Fibroblast of the aortic adventitia (primary cell): ENCODE measurements around the gene MXD3. TPM values are rescaled to one million over a fixed set of nuclear protein-coding genes. Genes with fewer than 3 reads are reported as not detected.
"Not testable (repeated sequence)": the region's sequence is repeated elsewhere in the genome, so short reads cannot be mapped to it uniquely, and the experiment has no call there.

Source experiments
- DNase-seq: peaks from one replicate; pipeline ENCODE4 v3.0.0-alpha.2; 2010; ENCODE audit warnings: low read depth
- H3K4me3 ChIP-seq: 2 replicates; pipeline ENCODE4 v1.5.1; 2011; ENCODE audit warnings: low read depth, mild to moderate bottlenecking, control low read depth, low read length, moderate library complexity
- total RNA-seq: library from RNA; depleted of rRNA; stranded (reverse); fragments of >200 nt; gene quantifications from 2 replicates; pipeline ENCODE4 v1.2.3, GENCODE V29; 2012; ENCODE audit warnings: low replicate concordance
- TF ChIP-seq, protein P1 (sequence below): IDR thresholded peaks from 2 replicates; pipeline ENCODE4 v1.5.1; 2011; ENCODE audit warnings: mild to moderate bottlenecking, low read length, control low read depth, inconsistent platforms; ENCODE audit not compliant: insufficient read depth

MXD3 gene
- total RNA-seq, 1 donor: 17.5 TPM

DNA sequence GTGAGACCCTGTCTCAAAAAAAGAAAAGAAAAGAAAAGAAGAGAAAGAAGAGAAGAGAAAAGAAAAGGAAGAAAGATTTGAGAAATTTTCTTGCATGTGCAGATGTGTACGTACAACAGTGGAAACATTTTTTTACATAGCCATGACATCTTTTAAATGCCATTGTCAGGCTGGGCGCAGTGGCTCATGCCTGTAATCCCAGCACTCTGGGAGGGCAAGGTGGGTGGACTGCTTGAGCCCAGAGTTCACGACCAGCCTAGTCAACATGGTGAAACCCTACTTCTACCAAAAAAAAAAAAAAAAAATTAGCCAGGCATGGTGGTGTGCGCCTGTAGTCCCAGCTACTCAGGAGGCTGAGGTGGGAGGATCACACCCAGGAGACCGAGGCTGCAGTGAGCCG lies 33.2 kb upstream of the MXD3 start:
- no peak overlapping the region for H3K4me3 ChIP-seq
- TF ChIP-seq, protein P1, sequence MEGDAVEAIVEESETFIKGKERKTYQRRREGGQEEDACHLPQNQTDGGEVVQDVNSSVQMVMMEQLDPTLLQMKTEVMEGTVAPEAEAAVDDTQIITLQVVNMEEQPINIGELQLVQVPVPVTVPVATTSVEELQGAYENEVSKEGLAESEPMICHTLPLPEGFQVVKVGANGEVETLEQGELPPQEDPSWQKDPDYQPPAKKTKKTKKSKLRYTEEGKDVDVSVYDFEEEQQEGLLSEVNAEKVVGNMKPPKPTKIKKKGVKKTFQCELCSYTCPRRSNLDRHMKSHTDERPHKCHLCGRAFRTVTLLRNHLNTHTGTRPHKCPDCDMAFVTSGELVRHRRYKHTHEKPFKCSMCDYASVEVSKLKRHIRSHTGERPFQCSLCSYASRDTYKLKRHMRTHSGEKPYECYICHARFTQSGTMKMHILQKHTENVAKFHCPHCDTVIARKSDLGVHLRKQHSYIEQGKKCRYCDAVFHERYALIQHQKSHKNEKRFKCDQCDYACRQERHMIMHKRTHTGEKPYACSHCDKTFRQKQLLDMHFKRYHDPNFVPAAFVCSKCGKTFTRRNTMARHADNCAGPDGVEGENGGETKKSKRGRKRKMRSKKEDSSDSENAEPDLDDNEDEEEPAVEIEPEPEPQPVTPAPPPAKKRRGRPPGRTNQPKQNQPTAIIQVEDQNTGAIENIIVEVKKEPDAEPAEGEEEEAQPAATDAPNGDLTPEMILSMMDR: no peak
- no peak for DNase-seq

DNA sequence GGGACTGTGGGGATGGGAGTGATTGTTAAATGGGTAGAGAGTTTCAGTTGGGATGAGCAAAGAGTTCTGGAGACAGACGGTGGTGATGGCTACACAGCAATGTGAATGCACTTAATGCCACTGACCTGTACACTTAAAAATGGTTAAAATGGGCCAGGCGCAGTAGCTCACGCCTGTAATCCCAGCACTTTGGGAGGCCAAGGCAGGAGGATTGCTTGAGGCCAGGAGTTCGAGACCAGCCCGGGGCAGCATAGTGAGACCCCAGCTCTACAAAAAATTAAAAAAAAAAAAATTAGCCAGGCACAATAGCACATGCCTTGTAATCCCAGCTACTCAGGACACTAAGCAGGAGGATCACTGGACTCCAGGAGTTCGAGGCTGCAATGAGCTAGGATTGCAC lies 32.1 kb upstream of the MXD3 start:
- TF ChIP-seq, protein P1: no peak
- no peak for DNase-seq
- H3K4me3 ChIP-seq: no peak overlapping the region

DNA sequence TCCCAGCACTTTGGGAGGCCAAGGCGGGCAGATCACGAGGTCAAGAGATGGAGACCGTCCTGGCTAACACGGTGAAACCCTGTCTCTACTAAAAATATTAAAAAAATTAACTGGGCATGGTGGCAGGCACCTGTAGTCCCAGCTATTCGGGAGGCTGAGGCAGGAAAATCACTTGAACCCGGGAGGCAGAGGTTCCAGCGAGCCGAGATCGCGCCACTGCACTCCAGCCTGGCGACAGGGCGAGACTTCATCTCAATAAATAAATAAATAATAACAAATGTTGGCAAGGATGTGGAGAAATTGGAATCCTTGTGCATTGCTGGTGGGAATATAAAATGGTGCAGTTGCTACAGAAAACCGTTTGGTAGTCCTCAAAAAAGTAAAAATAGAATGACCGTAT lies 31.3 kb upstream of the MXD3 start:
- DNase-seq, H3K4me3 ChIP-seq: not testable (repeated sequence)

DNA sequence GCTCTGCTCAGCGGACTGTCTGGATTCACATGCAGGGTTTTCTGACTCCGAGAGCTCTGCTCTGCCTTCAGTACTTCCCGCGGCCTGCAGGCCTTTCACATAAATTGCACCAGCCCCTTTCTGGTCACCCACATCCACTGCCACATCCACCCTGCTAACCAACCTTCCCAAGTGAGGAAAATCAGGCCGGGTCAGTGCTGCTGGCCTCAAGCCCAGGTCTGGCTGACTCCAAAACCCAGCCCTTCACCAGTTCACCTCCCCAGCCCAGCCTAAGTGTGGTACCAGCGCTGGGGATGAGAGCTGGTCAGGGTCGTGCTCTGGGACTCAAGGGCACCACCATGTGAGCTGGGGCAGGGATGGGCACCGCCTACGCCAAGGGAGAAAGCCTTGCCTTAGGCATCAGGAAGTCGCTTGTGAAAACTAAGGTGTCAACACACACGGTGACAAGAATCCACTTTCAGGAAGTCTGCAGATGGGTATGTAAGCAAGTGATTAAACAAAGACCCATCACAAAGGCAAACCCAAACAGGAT lies 27.5 kb upstream of the MXD3 start:
- DNase-seq: no peak
- no peak overlapping the region for H3K4me3 ChIP-seq
- TF ChIP-seq, protein P1: no peak

DNA sequence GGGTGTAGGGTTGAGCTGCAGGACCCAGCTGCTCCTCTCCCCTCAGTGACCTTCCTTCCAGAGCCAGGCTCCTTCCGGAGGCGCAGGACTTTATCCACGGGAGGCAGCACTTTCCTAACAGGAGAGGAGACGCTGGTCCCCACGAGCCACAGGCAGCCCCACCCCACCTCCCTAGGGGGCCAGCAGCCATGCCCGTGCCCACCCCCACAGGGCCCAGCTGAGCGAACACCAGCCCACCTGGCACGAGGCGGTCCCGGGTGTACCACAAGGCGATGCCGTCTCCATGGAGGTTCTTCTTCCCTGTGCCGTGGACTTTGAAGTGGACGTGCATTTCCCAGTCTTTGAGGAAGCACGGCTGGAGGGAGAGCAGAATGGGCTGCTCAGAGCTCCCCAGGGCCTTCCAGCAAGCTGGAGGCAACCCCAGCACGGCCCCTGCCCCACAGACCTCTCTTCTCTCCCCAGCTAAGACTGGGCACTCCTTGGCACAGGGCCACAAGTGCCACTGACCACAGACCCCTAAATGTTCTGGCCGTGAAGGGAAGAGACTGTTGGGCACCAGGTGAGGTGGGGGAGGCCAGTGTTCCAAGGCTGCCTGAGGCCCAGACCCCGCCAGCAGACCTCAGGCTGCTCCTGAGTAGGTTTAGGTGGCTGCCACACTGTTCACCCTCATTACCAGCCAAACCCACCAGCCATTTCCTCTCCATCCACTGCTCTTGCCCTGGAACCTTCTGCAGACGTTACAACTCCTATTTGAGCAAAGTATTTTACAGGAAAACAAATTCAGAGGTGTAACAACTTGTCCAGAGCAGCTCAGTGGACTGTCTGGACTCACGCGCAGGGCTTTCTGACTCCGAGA lies 26.8 kb upstream of the MXD3 start:
- TF ChIP-seq, protein P1: no peak
- no peak for DNase-seq
- no peak overlapping the region for H3K4me3 ChIP-seq

DNA sequence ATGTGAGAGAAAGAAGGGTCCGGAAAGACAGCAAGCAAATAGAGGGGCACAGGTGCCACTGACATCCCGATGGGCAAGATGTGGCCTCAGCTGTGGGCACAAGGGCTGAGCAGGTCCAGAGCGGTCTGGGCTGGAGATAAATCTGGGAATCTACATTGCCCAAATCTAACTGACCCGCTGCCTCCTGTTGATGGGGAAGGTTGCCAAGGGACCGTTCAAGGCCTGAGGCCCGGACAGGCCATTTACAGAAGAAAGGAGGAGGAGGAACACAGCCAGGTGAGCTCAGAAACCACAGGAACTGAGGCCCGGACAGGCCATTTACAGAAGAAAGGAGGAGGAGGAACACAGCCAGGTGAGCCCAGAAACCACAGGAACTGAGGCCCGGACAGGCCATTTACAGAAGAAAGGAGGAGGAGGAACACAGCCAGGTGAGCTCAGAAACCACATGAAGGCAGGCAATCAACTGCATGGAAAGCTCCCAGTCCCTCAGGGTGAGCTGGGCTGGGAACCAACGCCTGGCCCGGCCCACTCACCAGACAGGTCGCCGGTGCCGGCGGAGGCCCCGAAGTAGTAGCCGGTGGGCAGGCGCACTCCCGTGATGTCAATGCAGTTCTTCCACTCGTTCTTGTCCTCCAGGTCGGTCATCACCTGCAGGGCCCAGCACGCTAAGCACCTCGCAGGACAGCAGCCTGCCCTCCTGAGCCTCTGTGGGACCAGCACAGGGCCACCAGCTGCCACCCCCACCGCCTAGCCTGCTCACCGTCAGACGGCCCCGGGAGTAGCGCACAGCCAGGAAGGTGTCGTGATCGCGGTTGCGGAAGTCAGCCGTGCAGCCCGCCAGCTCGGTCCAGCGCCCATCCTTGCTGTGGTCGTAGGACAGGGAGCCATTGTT lies 25.2 kb upstream of the MXD3 start:
- DNase-seq: no peak
- TF ChIP-seq, protein P1: no peak
- no peak overlapping the region for H3K4me3 ChIP-seq

DNA sequence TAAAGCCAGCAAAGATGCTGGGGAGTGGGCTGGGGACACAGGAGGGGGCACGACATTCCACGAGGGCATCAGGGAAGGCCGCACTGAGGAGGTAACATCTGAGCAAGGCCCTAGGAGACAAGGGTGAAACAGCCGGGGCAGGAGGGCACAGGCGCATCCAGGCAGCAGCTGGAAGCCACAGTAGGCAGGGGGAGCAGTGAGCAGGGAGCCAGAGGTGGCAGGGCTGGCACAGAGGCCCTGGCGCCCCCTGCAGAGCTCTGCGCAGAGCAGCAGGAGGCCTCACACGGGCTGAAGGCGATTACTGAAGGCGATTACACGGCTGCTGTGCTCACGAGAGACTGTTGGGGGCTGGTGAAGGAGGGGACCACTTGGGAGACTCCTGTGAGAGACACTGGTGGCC lies 24.4 kb upstream of the MXD3 start:
- H3K4me3 ChIP-seq: no peak overlapping the region
- DNase-seq: no peak
- TF ChIP-seq, protein P1: no peak
